ENCODE measurements around the gene ELFN1.
A peak's percentile ranks its signal among the peaks of the same experiment; 100 is the strongest.
"Not testable (repeated sequence)": the region's sequence is repeated elsewhere in the genome, so short reads cannot be mapped to it uniquely, and the experiment has no call there.

The ELFN1 gene

GRCh38 chr7:1716263-1717094 is 46.4 kb downstream of the ELFN1 start:
- ChIA-PET POLR2A (no interaction called here), CTCF (no interaction called here)
- no peak for DNase-seq (ENCODE audit: extremely low spot score)
- TF ChIP-seq FOXA1 (IDR thresholded peaks at IDR 0.05) (no peak), HDGF (IDR thresholded peaks at IDR 0.05; ENCODE audit: borderline replicate concordance) (no peak), PKNOX1 (IDR thresholded peaks at IDR 0.05) (no peak), FOXM1 (IDR thresholded peaks at IDR 0.05; ENCODE audit: borderline replicate concordance) (no peak), SUZ12 (IDR thresholded peaks at IDR 0.05) (no peak), BHLHE40 (IDR thresholded peaks at IDR 0.05; ENCODE audit: borderline replicate concordance) (no peak), ZNF384 (IDR thresholded peaks at IDR 0.05) (no peak), L3MBTL2 (conservative IDR thresholded peaks at IDR 0.05) (no peak), TARDBP (IDR thresholded peaks at IDR 0.05) (no peak), LEF1 (IDR thresholded peaks at IDR 0.05; ENCODE audit: borderline replicate concordance) (no peak), NFRKB (IDR thresholded peaks at IDR 0.05) (no peak), ARNT (IDR thresholded peaks at IDR 0.05) (no peak), SP1 (IDR thresholded peaks at IDR 0.05) (no peak), FOXK2 (IDR thresholded peaks at IDR 0.05) (no peak), CTBP1 (IDR thresholded peaks at IDR 0.05; ENCODE audit: borderline replicate concordance) (no peak), ELF4 (IDR thresholded peaks at IDR 0.05) (no peak)

- ChIA-PET POLR2A (no interaction called here), CTCF (no interaction called here)
- DNase-seq (ENCODE audit: extremely low spot score): no peak
- TF ChIP-seq HDGF (IDR thresholded peaks at IDR 0.05; ENCODE audit: borderline replicate concordance) (no peak), SUZ12 (IDR thresholded peaks at IDR 0.05) (no peak), PKNOX1 (IDR thresholded peaks at IDR 0.05) (no peak), FOXA1 (IDR thresholded peaks at IDR 0.05) (no peak), SP1 (IDR thresholded peaks at IDR 0.05) (no peak)
Measured at GRCh38 chr7:1717095-1717483, 47.0 kb downstream of the ELFN1 start.

GRCh38 chr7:1717903-1718676 is 48.0 kb downstream of the ELFN1 start:
- POLR2A ChIA-PET: no interaction called here
- CTCF ChIA-PET: no interaction called here
- TF ChIP-seq SUZ12 (IDR thresholded peaks at IDR 0.05) (no peak), HDGF (IDR thresholded peaks at IDR 0.05; ENCODE audit: borderline replicate concordance) (no peak), FOXA1 (IDR thresholded peaks at IDR 0.05) (no peak), L3MBTL2 (conservative IDR thresholded peaks at IDR 0.05) (no peak), CTBP1 (IDR thresholded peaks at IDR 0.05; ENCODE audit: borderline replicate concordance) (no peak), FOXM1 (IDR thresholded peaks at IDR 0.05; ENCODE audit: borderline replicate concordance) (no peak), TARDBP (IDR thresholded peaks at IDR 0.05) (no peak), FOXK2 (IDR thresholded peaks at IDR 0.05) (no peak), NFRKB (IDR thresholded peaks at IDR 0.05) (no peak), SP1 (IDR thresholded peaks at IDR 0.05) (no peak), ZNF384 (IDR thresholded peaks at IDR 0.05) (no peak), BHLHE40 (IDR thresholded peaks at IDR 0.05; ENCODE audit: borderline replicate concordance) (no peak), LEF1 (IDR thresholded peaks at IDR 0.05; ENCODE audit: borderline replicate concordance) (no peak), PKNOX1 (IDR thresholded peaks at IDR 0.05) (no peak), ARNT (IDR thresholded peaks at IDR 0.05) (no peak), ELF4 (IDR thresholded peaks at IDR 0.05) (no peak)
- DNase-seq (ENCODE audit: extremely low spot score): no peak

- POLR2A ChIA-PET; DNase-seq (ENCODE audit: extremely low spot score); CTCF ChIA-PET: not testable (repeated sequence)
Measured at GRCh38 chr7:1718850-1719249, 48.8 kb downstream of the ELFN1 start.

- POLR2A ChIA-PET, CTCF ChIA-PET: not testable (repeated sequence)
- peak; percentile 46 for DNase-seq (ENCODE audit: extremely low spot score)
Measured at GRCh38 chr7:1719256-1719655, 49.2 kb downstream of the ELFN1 start.

GRCh38 chr7:1719913-1720312 is 49.8 kb downstream of the ELFN1 start:
- ChIA-PET POLR2A (no interaction called here), CTCF (no interaction called here)
- no peak for DNase-seq (ENCODE audit: extremely low spot score)
- TF ChIP-seq ZNF384 (IDR thresholded peaks at IDR 0.05): no peak
- TF ChIP-seq LEF1 (IDR thresholded peaks at IDR 0.05; ENCODE audit: borderline replicate concordance): no peak
- TF ChIP-seq ELF4 (IDR thresholded peaks at IDR 0.05): no peak
- TF ChIP-seq FOXM1 (IDR thresholded peaks at IDR 0.05; ENCODE audit: borderline replicate concordance): no peak
- no peak for TF ChIP-seq SP1 (IDR thresholded peaks at IDR 0.05)
- no peak for TF ChIP-seq PKNOX1 (IDR thresholded peaks at IDR 0.05)
- no peak for TF ChIP-seq CTBP1 (IDR thresholded peaks at IDR 0.05; ENCODE audit: borderline replicate concordance)
- no peak for TF ChIP-seq FOXK2 (IDR thresholded peaks at IDR 0.05)
- TF ChIP-seq L3MBTL2 (conservative IDR thresholded peaks at IDR 0.05): no peak
- no peak for TF ChIP-seq TARDBP (IDR thresholded peaks at IDR 0.05)
- no peak for TF ChIP-seq ARNT (IDR thresholded peaks at IDR 0.05)
